ENCODE data around the gene SRD5A1. TPM values are rescaled to one million over a fixed set of nuclear protein-coding genes. Genes with fewer than 3 reads are reported as not detected.
A peak's percentile ranks its signal among the peaks of the same experiment; 100 is the strongest.

SRD5A1 gene
- total RNA-seq, 1 donor from 2014 or later: 47.2 TPM

- TF ChIP-seq CTCF (IDR thresholded peaks at IDR 0.05; ENCODE audit: partially characterized antibody, unreplicated experiment): no peak
- H3K27ac Mint-ChIP-seq (ENCODE audit: unreplicated experiment): no peak overlapping the region
- peaks cover 5% of the 10 kb centered on the region for H3K4me1 Mint-ChIP-seq (ENCODE audit: low read depth, unreplicated experiment)
- peak; percentile 57 for DNase-seq
- no peaks in the 10 kb centered on the region for H3K9me3 Mint-ChIP-seq (ENCODE audit: unreplicated experiment)
- peaks cover 6% of the 10 kb centered on the region for H3K27me3 Mint-ChIP-seq (ENCODE audit: unreplicated experiment)
- peak overlapping the region; percentile 34 for H3K4me3 Mint-ChIP-seq (ENCODE audit: unreplicated experiment)
- no peaks in the 10 kb centered on the region for H3K36me3 Mint-ChIP-seq (ENCODE audit: unreplicated experiment)
Measured at GRCh38 chr5:6686915-6687409, 53.7 kb downstream of the SRD5A1 start.

GRCh38 chr5:6687505-6687904 lies 54.3 kb downstream of the SRD5A1 start:
- H3K4me3 Mint-ChIP-seq (ENCODE audit: unreplicated experiment): peak overlapping the region; percentile 0
- H3K27me3 Mint-ChIP-seq (ENCODE audit: unreplicated experiment): peaks cover 6% of the 10 kb centered on the region
- peaks cover 5% of the 10 kb centered on the region for H3K4me1 Mint-ChIP-seq (ENCODE audit: low read depth, unreplicated experiment)
- no peak overlapping the region for H3K27ac Mint-ChIP-seq (ENCODE audit: unreplicated experiment)
- no peaks in the 10 kb centered on the region for H3K9me3 Mint-ChIP-seq (ENCODE audit: unreplicated experiment)
- TF ChIP-seq CTCF (IDR thresholded peaks at IDR 0.05; ENCODE audit: partially characterized antibody, unreplicated experiment): no peak
- DNase-seq: no peak
- no peaks in the 10 kb centered on the region for H3K36me3 Mint-ChIP-seq (ENCODE audit: unreplicated experiment)

- no peak for DNase-seq
- H3K4me1 Mint-ChIP-seq (ENCODE audit: low read depth, unreplicated experiment): no peaks in the 10 kb centered on the region
- no peaks in the 10 kb centered on the region for H3K9me3 Mint-ChIP-seq (ENCODE audit: unreplicated experiment)
- no peaks in the 10 kb centered on the region for H3K36me3 Mint-ChIP-seq (ENCODE audit: unreplicated experiment)
- no peaks in the 10 kb centered on the region for H3K27me3 Mint-ChIP-seq (ENCODE audit: unreplicated experiment)
- TF ChIP-seq CTCF (IDR thresholded peaks at IDR 0.05; ENCODE audit: partially characterized antibody, unreplicated experiment): no peak
- no peak overlapping the region for H3K4me3 Mint-ChIP-seq (ENCODE audit: unreplicated experiment)
- no peak overlapping the region for H3K27ac Mint-ChIP-seq (ENCODE audit: unreplicated experiment)
Measured at GRCh38 chr5:6692906-6693305, 59.7 kb downstream of the SRD5A1 start.

GRCh38 chr5:6698696-6699095 lies 65.5 kb downstream of the SRD5A1 start:
- Mint-ChIP-seq H3K36me3 (ENCODE audit: unreplicated experiment) (no peaks in the 10 kb centered on the region), H3K27me3 (ENCODE audit: unreplicated experiment) (no peaks in the 10 kb centered on the region), H3K27ac (ENCODE audit: unreplicated experiment) (no peak overlapping the region), H3K9me3 (ENCODE audit: unreplicated experiment) (no peaks in the 10 kb centered on the region), H3K4me1 (ENCODE audit: low read depth, unreplicated experiment) (no peaks in the 10 kb centered on the region), H3K4me3 (ENCODE audit: unreplicated experiment) (no peak overlapping the region)
- TF ChIP-seq CTCF (IDR thresholded peaks at IDR 0.05; ENCODE audit: partially characterized antibody, unreplicated experiment): no peak
- DNase-seq: no peak

- Mint-ChIP-seq H3K27me3 (ENCODE audit: unreplicated experiment) (peaks cover 2% of the 10 kb centered on the region), H3K4me1 (ENCODE audit: low read depth, unreplicated experiment) (no peaks in the 10 kb centered on the region), H3K9me3 (ENCODE audit: unreplicated experiment) (no peaks in the 10 kb centered on the region), H3K4me3 (ENCODE audit: unreplicated experiment) (no peak overlapping the region), H3K36me3 (ENCODE audit: unreplicated experiment) (no peaks in the 10 kb centered on the region), H3K27ac (ENCODE audit: unreplicated experiment) (no peak overlapping the region)
- no peak for TF ChIP-seq CTCF (IDR thresholded peaks at IDR 0.05; ENCODE audit: partially characterized antibody, unreplicated experiment)
- DNase-seq: no peak
Measured at GRCh38 chr5:6699357-6699756, 66.1 kb downstream of the SRD5A1 start.
